Measurements from ENCODE around the gene PRKN. TPM values are rescaled to one million over a fixed set of nuclear protein-coding genes. Genes with fewer than 3 reads are reported as not detected.
"Not testable (repeated sequence)": the region's sequence is repeated elsewhere in the genome, so short reads cannot be mapped to it uniquely, and the experiment has no call there.

The PRKN gene
- total RNA-seq, 1 experiment from 2014 or later: 0.46 TPM

- in situ Hi-C loops (cut with HindIII; ENCODE audit: low pct_unique_long_range_greater_than_20kb, low sequenced_read_pairs): no loop called here
- Histone ChIP-seq H3K4me3 (ENCODE audit: low read depth in 2 of 2, low read length in 2 of 2) (no peak overlapping the region), H3K36me3 (ENCODE audit: control insufficient read depth, insufficient read depth, low read length) (no peaks in the 10 kb centered on the region), H3K27ac (ENCODE audit: low read length) (no peak overlapping the region), H3K4me1 (ENCODE audit: control insufficient read depth, insufficient read depth, low read length) (no peaks in the 10 kb centered on the region), H3K9me3 (ENCODE audit: control insufficient read depth, insufficient read depth, low read depth, low read length) (no peaks in the 10 kb centered on the region), H3K27me3 (ENCODE audit: control insufficient read depth, insufficient read depth, low read length) (no peaks in the 10 kb centered on the region)
- ChIA-PET CTCF (no interaction called here), POLR2A (no interaction called here)
- TF ChIP-seq, protein P1, sequence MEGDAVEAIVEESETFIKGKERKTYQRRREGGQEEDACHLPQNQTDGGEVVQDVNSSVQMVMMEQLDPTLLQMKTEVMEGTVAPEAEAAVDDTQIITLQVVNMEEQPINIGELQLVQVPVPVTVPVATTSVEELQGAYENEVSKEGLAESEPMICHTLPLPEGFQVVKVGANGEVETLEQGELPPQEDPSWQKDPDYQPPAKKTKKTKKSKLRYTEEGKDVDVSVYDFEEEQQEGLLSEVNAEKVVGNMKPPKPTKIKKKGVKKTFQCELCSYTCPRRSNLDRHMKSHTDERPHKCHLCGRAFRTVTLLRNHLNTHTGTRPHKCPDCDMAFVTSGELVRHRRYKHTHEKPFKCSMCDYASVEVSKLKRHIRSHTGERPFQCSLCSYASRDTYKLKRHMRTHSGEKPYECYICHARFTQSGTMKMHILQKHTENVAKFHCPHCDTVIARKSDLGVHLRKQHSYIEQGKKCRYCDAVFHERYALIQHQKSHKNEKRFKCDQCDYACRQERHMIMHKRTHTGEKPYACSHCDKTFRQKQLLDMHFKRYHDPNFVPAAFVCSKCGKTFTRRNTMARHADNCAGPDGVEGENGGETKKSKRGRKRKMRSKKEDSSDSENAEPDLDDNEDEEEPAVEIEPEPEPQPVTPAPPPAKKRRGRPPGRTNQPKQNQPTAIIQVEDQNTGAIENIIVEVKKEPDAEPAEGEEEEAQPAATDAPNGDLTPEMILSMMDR (IDR thresholded peaks at IDR 0.05): no peak
- TF ChIP-seq REST (IDR thresholded peaks at IDR 0.05; ENCODE audit: insufficient read depth in 1 of 2, low read depth in 2 of 2, low read length in 1 of 2) (no peak), SIN3A (IDR thresholded peaks at IDR 0.05; ENCODE audit: borderline replicate concordance, insufficient read depth, low read depth, low read length) (no peak), POLR2AphosphoS5 (IDR thresholded peaks at IDR 0.05; ENCODE audit: low read depth, low read length) (no peak), TCF7L2 (IDR thresholded peaks at IDR 0.05; ENCODE audit: low read depth, low read length) (no peak)
- intact Hi-C loops (cut with micrococcal nuclease; ENCODE audit: unreplicated experiment): no loop called here
- no TSS peak for BruUV-seq (replicated peaks)
- no peak for DNase-seq (ENCODE audit: low read depth, low spot score)
- no peak for ATAC-seq
These were observed 873.9 kb downstream of the PRKN start for GRCh38 chr6:161853657-161854056.

DNA sequence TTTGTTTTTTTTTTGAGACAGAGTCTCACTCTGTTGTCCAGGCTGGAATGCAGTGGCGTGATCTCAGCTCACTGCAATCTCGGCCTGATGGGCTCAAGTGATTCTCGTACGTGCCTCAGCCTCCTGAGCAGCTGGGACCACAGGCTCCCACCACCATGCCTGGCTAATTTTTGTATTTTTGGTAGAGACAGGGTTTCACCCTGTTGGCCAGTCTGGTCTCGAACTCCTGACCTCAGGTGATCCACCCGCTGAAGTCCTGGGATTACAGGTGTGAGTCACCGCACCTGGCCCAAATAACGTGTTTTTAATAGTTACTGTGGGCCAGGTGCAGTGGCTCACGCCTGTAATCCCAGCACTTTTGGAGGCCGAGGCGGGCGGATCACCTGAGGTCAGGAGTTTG lies 876.1 kb downstream of the PRKN start:
- POLR2A ChIA-PET; H3K4me1 ChIP-seq (ENCODE audit: control insufficient read depth, insufficient read depth, low read length); H3K36me3 ChIP-seq (ENCODE audit: control insufficient read depth, insufficient read depth, low read length); H3K9me3 ChIP-seq (ENCODE audit: control insufficient read depth, insufficient read depth, low read depth, low read length); in situ Hi-C loops (cut with HindIII; ENCODE audit: low pct_unique_long_range_greater_than_20kb, low sequenced_read_pairs); BruUV-seq (replicated peaks); DNase-seq (ENCODE audit: low read depth, low spot score); H3K4me3 ChIP-seq (ENCODE audit: low read depth in 2 of 2, low read length in 2 of 2); CTCF ChIA-PET; intact Hi-C loops (cut with micrococcal nuclease; ENCODE audit: unreplicated experiment); H3K27ac ChIP-seq (ENCODE audit: low read length); ATAC-seq; H3K27me3 ChIP-seq (ENCODE audit: control insufficient read depth, insufficient read depth, low read length): not testable (repeated sequence)

- Histone ChIP-seq H3K27me3 (ENCODE audit: control insufficient read depth, insufficient read depth, low read length) (no peaks in the 10 kb centered on the region), H3K27ac (ENCODE audit: low read length) (no peak overlapping the region), H3K9me3 (ENCODE audit: control insufficient read depth, insufficient read depth, low read depth, low read length) (no peaks in the 10 kb centered on the region), H3K36me3 (ENCODE audit: control insufficient read depth, insufficient read depth, low read length) (no peaks in the 10 kb centered on the region), H3K4me3 (ENCODE audit: low read depth in 2 of 2, low read length in 2 of 2) (no peak overlapping the region), H3K4me1 (ENCODE audit: control insufficient read depth, insufficient read depth, low read length) (no peaks in the 10 kb centered on the region)
- DNase-seq (ENCODE audit: low read depth, low spot score) (no peak), ATAC-seq (no peak)
- in situ Hi-C loops (cut with HindIII; ENCODE audit: low pct_unique_long_range_greater_than_20kb, low sequenced_read_pairs) (no loop called here), intact Hi-C loops (cut with micrococcal nuclease; ENCODE audit: unreplicated experiment) (no loop called here)
- TF ChIP-seq SIN3A (IDR thresholded peaks at IDR 0.05; ENCODE audit: borderline replicate concordance, insufficient read depth, low read depth, low read length) (no peak), REST (IDR thresholded peaks at IDR 0.05; ENCODE audit: insufficient read depth in 1 of 2, low read depth in 2 of 2, low read length in 1 of 2) (no peak), TCF7L2 (IDR thresholded peaks at IDR 0.05; ENCODE audit: low read depth, low read length) (no peak), POLR2AphosphoS5 (IDR thresholded peaks at IDR 0.05; ENCODE audit: low read depth, low read length) (no peak)
- TF ChIP-seq, protein P1 (IDR thresholded peaks at IDR 0.05): no peak
- ChIA-PET CTCF (no interaction called here), POLR2A (no interaction called here)
- BruUV-seq (replicated peaks): no TSS peak
These were observed 877.0 kb downstream of the PRKN start for GRCh38 chr6:161850562-161850961.
